GM18519 (cell line): ENCODE results near the gene HIC1.

Source experiments
- ATAC-seq: cut with Tn5 transposase; IDR thresholded peaks from one replicate; pipeline ENCODE4 v1.9.1; 2021; ENCODE audit warnings: mild to moderate bottlenecking, moderate library complexity; ENCODE audit not compliant: unreplicated experiment, low FRiP score

Gene HIC1

DNA sequence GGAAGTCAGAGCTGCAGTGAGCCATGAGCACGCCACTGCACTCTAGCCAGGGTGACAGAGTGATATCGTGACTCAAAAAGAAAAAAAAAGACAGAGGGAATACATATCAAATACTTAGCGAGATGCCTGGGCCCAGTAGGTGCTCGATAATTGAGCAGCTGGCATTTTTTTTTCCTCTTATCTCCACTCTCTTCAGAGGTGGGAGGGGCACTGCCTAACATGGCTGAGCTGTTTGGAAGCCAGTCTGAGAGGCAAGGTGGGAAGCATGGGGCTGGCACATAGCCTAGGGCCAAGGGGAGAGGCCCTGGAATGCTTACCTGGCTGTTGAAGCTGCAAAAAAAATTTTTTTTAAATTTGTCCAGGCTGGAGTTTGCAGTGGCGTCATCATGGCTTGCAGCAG lies 38.4 kb downstream of the HIC1 start:
- no peak for ATAC-seq

DNA sequence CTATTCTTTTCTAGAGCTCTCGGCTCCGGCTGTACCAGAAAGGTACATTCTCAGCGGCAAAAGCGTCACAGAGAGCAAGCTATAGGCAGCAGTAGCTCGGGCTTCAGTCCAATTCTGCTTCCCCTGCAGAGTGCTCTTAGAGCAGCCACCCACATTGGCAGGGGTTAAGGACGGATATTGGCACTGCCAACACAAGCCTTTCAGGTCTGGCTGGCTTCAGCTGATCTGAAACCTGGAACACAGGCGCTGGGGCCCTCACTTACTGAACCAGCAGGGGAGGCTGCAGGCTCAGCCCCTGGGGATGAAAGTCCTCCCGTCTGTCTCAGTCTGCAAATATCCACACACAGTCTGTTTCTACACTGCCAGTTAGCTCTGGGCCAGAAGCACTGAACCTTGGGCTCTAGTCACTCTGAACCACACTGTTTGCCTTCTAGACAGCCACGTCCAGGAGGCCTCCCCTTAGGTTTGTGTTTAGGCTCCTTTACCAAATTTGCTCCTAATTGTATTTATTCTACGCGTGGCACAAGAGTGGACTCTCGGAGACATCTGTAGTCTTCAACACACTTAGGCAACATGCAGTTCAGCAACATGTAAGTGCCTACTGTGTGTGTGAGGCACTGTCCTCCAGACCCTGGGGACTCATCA lies 40.1 kb downstream of the HIC1 start:
- ATAC-seq = no peak

DNA sequence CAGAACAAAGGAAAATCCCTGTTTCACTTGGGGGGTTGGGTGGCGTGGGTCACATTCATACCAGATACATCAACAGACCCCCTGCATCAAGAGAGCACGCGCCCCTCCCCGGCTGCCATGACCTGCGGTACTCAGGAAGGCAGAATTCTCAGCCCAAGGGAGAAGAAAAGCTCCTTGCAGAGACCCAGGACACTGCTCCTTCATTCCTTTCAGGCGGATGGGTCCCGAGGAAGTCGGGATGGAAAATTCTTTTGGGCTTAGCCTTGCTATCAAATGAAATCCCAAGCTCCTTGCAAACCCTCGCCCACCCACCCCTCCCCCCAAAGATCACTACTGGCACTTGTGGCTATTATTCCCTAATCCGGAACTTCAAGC lies 40.6 kb downstream of the HIC1 start:
- ATAC-seq = no peak

DNA sequence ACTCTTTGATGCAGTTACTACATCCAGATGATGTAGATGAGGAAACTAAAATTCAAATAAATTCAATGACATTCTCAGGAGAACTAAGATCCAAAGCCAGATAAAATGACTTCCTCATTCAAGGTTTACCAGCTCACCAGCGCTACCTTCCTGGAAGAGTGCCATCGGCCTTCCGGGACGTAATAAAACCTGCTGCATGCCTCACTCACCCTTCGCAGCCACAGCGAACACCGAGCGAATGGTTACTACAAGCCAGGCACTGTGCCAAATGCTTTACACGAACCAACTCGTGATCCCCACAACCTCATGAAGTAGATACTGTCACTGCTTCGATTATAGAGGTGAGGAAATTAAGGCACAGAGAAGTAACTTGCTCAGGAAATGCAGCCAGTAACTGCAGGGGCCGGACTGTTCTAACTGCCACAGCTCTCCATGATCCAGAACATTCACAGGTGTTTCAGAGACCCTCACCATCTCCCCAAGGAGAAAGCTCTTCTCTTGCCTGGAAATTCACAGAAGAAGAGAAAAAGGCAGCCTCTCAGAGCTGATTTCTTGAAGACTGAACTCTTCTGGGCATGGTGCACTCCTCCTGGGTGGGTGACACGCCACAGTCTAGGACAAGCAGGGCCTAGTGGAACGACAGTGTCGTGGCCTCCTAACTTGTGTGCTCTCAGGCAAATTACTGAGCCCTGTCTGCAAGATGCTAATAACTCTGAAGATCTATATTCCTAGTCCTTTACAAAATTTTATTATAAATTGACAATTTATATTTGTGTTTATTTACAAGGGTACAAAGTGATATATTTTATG lies 46.8 kb downstream of the HIC1 start:
- ATAC-seq = no peak

DNA sequence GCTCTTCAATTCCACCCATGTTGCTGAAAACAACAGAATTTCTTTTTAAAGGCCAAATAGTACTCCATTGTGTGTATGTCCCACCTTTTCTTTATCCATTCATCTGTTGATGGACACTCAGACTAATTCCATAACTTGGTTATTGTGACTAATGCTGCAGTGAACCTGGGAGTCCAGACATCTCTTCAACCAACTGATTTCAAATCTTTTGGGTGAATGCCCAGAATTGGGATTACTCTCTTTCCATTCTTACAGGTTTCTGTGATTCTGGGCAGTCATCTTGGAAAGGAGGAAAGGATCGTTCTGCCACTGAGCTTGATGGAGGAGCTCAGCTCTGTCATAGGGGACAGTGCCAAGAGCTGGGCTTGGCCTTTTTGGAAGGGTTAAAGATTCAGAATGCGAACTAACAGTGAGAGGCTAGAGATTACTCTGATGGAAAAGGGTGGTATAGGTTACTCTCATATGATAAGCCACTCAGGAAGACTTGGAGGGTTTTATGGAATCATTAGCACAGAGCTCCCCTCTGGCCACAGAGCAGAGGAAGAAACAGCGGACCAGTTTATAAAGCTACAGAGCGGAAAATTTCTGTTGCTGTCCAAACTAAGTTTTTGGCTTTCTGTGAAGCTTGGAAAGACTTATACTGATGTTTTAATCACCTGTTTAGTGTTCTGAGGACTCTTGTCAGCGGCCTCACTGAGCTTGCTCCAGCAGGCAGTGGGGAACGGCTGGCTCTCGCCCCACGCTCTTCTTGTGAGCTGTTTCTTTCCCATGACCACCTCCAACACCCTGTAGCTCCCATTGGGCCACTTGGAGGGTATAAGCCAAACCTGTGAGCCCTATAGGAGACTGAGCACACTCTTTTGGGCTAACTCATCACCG lies 48.3 kb downstream of the HIC1 start:
- ATAC-seq = no peak

DNA sequence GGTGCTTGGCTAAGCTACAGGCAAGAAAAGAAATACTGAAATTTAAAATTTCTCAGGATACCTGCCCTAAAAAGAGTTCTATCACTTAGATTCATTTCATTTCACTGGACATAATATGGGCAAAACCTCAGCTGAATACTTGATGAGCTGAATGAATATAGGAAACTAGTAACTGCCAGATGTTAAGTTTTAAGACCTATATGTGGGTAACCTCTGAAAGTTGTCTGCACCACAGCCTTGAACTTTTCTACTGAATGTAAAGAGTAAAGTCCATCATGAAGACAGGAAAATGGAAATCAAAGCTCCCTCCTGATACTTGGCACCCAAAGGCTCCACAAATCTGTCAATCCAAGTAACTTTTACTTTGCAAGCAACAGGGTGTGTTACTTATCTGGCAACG lies 50.8 kb downstream of the HIC1 start:
- no peak for ATAC-seq

DNA sequence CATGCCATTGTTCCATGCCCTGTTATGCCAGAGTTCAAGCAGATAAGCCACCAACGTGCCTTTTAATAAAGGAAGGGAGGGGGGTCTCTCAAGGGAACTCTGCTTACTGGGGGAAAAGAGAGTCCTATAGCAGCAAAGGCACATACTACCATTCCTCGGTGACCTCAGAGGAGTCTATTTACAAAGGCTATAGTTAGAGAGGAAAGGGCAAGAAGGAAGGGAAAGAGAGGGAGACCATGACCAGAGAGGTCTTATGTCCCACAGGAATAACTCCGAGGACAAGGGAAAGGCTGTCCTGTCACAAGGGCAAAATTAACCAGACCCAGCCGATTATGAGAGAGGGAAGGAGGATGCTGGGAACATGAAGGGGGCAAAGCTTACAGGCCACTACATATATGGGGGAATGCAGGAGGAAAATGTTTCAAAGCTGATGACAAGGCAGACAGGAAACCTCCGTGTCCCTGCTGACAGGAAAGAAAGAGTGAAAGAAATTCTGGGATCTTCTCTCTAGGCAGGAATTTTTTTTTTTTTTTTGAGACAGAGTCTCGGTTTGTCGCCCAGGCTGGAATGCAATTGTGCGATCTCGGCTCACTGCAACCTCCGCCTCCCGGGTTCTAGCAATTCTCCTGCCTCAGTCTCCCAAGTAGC lies 51.5 kb downstream of the HIC1 start:
- ATAC-seq = no peak

DNA sequence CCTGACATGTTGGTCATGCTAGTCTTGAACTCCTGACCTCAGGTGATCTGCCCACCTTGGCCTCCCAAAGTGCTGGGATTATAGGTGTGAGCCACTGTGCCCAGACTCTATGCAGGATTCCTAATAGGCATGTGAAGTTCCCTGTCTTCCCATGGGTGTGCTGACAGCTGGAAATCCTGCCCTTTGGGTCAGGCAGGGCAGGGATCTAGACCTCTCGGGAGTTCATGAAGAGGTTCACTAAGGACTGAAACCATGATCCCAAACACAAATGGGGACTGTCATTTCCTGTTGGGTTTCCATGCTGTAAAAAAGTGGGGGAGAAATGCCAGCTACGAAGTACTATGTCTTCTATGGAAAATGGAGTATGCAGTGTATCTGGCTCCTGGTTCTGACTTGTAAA lies 52.1 kb downstream of the HIC1 start:
- no peak for ATAC-seq

DNA sequence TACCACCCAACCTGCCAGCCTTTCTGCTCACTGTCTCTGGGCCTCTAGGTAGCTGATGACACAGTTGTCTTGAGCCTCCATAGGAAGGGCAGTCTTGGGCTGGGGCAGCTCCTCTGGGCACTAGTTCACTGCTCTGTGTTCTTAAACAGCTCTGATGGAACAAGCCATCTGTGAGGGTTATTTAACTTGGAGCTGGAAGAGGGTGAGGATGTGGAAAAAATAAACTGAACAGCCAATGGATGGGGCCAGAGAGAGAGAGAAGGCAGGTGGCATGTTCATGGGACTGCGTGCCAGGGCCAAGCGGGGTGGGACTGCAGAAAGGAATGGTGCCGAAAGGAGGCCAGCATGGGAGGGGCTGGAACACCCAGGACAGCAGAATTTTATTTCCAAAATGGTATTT lies 52.6 kb downstream of the HIC1 start:
- no peak for ATAC-seq

DNA sequence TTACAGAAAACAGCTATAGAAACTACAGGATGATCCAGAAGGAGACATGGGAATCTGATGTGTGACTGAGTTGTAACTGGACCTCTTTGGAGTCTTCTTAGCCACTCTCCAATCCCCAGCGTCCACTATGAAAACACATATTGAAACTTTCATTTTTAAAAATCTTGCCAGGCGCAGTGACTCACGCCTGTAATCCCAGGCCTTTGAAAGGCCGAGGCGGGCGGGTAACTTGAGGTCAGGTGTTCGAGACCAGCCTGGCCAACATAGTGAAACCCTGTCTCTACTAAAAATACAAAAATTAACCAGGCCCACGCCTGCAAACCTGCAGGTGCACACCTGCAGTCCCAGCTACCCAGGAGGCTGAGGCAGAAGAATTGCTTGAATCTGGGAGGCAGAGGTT lies 53.3 kb downstream of the HIC1 start:
- ATAC-seq = no peak

DNA sequence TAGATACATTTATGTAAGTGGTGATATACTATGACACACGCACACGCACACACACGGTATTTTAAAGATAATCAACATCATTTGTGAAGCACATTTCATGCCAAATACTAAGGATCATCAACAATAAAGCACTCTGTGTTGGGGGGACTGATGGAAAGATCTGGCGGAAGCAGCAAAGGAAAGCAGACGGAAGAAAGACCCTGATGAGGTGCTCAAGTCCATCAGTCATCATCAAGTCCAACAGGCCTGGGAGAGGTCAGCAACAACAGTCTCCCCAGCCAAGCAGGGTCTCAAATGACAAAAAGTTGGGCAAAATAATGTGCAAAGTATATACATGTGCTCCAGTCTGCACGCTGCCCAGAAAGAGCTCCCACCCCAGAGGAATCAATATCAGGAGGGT lies 55.5 kb downstream of the HIC1 start:
- no peak for ATAC-seq

DNA sequence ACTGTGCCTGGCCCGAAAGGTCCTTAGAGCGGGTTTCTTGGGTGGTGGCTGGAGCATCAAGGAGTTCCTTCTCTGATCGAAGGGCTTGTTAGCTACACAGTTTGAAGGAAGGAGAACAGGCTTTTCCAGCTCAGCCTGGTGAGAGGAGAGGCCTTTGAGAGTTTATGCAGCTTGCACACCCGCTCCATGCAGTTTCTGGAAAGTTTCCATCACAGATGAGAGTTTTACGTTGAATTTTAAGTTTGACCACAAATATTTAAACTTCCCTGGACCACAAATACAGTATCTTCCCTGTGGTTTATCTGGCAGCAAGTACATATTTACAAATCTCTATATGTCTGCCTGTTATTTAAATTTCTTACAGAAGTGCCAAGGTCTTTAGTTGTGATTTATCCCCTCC lies 56.8 kb downstream of the HIC1 start:
- ATAC-seq = no peak
